Measurements from ENCODE around the gene FGGY.
"Not testable (repeated sequence)": the region's sequence is repeated elsewhere in the genome, so short reads cannot be mapped to it uniquely, and the experiment has no call there.

The FGGY gene

DNA sequence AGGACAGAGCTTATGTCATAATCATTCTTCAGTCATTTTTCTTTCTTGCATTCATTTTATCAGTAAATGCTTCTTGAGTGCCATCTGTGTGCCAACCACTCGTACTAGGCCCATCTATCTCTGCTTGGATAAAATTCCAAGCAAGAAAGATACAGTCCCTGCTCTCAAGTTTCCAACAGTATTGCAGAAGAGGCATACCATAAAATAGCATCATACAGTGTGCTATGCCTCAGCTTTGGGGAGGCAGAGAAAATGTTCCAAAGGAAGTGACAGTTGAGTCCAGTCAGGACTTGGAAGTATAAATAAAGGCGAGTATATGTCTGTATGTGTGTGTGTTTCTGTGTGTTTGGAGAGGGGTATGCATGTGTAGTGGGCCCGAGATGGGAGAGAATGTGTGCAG lies 404.5 kb downstream of the FGGY start:
- DNase-seq (ENCODE audit: low read depth) = peak; percentile 78

DNA sequence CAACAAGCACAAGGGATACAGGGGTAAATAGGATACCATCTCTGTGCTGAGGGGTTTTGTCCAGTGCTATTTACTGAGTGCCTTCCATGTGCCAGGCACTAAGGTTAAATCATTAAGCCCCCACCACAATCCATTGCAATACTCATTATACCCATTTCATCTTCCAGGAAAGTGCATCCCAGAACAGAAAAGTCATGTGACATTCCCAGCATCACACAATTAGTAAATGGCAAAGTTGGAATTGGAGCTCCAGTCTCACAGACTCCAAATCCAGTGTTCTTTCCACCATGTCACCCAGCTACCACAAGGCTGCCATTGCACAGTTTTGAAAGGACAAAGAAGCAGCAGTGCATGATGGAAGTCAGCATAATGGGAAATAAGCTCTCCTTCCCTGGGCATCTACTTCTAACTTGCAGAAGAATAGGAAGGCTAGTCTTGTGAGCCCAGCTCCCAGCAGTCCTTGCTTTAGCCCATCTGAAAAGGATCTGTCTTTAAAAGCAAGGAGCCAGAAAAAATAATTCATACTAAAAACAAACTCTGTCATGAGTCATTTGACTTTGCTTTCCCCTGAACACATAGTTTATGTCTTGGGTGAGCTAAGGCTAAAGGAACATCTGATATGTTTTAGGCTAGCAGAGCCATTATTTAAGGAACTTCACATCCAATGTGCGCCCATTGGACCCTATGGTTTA lies 406.5 kb downstream of the FGGY start:
- peak; percentile 79 for DNase-seq (ENCODE audit: low read depth)

GRCh38 chr1:59703918-59704378 lies 407.1 kb downstream of the FGGY start:
- peak; percentile 74 for DNase-seq (ENCODE audit: low read depth)

GRCh38 chr1:59704716-59705115 lies 407.8 kb downstream of the FGGY start:
- DNase-seq (ENCODE audit: low read depth) = no peak

DNA sequence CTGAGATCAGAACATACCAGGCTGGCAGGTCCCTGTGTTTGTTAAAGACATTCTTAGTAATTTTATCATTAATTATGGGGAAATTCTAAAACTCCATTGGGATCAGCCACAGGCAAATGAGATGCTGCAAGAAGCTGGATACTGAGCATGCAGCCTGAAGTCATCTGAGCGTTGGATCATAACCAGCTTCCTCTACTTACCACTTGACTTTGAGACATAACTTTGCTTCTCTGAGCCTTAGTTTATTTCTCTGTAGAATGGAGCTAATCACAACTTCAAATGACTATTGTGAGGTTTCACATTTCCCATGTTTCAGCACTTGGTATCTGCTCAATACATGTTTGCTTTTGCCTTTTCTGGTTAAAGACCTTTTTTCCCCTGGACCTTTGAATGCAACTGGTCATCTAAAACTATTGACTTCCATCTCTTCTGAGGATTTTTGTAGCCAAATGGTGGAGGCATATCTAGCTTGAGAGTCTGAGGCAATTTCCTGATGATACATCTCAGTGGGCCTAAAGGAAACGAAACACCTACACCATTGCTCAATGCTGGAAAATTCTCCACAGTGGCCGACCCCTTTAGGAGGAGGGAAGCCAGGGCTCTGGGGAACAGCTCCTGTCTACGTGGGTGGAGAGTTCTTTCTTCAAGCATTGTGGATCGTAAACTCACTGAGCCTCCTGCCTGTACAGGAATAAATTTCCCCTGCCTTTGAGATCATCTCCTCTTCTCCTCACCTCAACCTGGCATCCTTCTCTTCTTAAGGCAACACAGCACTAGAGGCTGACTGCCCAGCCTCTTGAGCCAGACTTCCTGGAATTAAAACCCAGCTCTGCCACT lies 408.8 kb downstream of the FGGY start:
- peak; percentile 92 for DNase-seq (ENCODE audit: low read depth)

DNA sequence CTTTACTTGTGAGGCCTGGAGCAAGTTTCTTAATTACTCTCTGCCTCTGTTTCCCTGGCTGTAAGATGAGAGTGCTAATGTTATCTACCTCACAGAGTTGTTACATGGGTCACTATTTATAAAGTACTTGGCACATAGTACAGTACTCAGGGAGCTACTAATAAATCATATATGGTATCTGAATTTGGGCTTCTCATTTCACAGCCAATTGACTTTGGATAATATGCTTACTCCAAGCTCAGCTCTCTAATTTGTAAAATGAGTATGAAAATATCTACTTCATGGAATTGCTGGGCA lies 409.4 kb downstream of the FGGY start:
- DNase-seq (ENCODE audit: low read depth) = no peak

- DNase-seq (ENCODE audit: low read depth) = peak; percentile 99
Observed at GRCh38 chr1:59707178-59707791, 410.4 kb downstream of the FGGY start.

DNA sequence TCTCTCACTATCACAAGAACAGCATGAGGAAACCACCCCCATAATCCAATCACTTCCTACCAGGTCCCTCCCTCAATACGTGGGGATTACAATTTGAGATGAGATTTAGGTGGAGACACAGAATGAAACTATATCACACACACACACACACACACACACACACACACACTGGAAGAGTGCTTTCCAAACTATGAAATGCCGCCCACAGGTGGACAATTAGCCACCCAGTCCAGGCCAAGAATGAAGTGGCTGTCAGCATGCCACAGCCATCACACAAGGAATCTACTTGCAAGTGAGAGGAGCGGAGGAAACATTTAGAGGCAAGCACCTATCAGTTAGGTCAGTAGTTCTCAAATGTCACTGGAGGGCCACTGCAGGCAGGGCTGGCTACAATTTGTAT lies 412.4 kb downstream of the FGGY start:
- DNase-seq (ENCODE audit: low read depth) = no peak

- not testable (repeated sequence) for DNase-seq (ENCODE audit: low read depth)
Observed at GRCh38 chr1:59710920-59711319, 414.0 kb downstream of the FGGY start.

- no peak for DNase-seq (ENCODE audit: low read depth)
Observed at GRCh38 chr1:59714219-59714618, 417.3 kb downstream of the FGGY start.

- no peak for DNase-seq (ENCODE audit: low read depth)
Observed at GRCh38 chr1:59714966-59715365, 418.1 kb downstream of the FGGY start.

GRCh38 chr1:59716832-59717231 lies 419.9 kb downstream of the FGGY start:
- no peak for DNase-seq (ENCODE audit: low read depth)

DNA sequence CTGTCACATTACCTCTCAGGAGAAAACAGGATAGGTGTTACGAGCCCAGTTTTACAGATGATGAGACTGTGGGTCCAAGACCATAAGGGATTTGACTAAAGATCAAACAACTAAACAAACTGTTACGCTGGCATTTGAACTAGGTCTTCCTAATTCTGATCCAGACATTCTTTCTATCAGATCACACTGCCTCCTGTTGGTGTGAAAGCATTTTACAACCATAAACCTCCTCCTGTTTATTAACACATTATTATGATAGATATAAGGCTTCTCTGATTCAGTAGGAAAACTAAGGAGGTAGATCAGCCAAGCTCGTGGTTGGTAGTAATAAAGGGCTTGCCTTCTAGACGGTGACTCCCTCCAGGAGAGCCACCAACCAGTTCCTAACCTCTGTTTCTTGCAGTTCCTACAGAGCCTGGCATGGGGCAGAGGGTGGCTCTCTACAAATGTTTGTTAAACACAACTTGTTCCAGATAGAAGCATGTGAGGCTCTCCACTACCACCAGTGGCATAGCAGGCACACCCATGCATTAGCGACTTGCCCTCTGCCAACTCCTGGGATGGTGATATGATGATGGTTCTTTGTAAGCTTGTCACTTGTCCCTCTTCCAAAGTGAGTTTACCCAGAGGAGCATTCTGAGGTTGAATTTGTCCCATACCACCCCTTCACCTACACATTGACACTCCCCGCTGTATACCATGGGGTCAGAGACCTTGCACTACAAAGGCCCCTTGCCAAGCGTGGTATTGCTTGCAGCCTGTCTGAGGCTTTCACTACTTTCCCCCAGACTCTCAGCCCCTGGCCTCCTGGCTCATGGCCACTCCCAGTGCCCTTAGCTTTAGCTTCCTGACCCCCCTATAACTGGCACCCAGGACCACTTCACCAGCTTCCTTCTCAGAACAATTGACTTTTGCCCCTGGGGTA lies 421.4 kb downstream of the FGGY start:
- no peak for DNase-seq (ENCODE audit: low read depth)

- no peak for DNase-seq (ENCODE audit: low read depth)
Observed at GRCh38 chr1:59718989-59719360, 422.1 kb downstream of the FGGY start.

DNA sequence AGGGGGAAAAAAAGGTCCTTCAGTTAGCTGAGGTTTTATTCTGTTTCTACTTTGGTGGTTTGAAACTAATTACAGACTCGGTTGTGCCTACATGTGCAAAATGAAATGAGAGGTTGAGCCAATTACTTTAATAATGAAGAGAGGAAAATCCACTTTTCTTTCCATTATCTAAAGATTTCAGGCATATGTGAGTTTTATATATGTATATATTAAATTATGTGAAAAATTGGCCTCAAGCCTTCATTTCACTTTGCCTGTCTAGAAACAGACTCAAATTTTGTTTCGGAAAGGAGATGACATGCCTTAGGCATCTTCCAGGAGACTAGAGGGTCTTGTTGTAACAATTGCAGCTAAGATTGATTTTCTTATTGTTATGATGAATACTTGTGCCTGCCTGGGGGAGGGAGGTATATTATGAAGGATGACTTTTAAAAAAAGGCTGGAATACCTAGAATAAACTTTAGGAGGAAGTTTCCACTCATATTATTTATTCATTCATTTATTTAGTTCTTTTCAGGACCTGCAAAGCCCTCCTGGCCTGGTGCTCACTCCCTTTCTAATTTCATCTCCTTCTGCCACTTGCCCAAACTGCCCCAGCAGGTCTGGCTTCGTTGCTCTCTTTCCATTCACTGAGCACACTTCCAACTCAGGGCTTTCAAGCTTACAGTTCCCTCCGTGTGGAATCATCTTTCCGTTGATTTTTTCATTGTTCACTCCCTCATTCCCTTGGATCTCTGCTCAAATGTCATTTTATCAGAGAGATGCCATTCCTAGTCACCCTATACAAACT lies 423.6 kb downstream of the FGGY start:
- no peak for DNase-seq (ENCODE audit: low read depth)

- DNase-seq (ENCODE audit: low read depth) = peak; percentile 93
Observed at GRCh38 chr1:59730302-59730701, 433.4 kb downstream of the FGGY start.

- DNase-seq (ENCODE audit: low read depth) = peak; percentile 96
Observed at GRCh38 chr1:59730759-59731478, 434.0 kb downstream of the FGGY start.

- no peak for DNase-seq (ENCODE audit: low read depth)
Observed at GRCh38 chr1:59731591-59731990, 434.7 kb downstream of the FGGY start.

- DNase-seq (ENCODE audit: low read depth) = no peak
Observed at GRCh38 chr1:59732214-59732955, 435.5 kb downstream of the FGGY start.
